NCI-H510A (cell line): ENCODE measurements around the gene RGS10.
"Not testable (repeated sequence)": the region's sequence is repeated elsewhere in the genome, so short reads cannot be mapped to it uniquely, and the experiment has no call there.

Source experiments
- DNase-seq: peaks from one replicate; lab custom pipeline; 2025; lab: John Stamatoyannopoulos, UW

The RGS10 gene

GRCh38 chr10:119538632-119539358 lies 3.7 kb downstream of the RGS10 start:
- DNase-seq, result no peak

GRCh38 chr10:119537953-119538630 lies 4.4 kb downstream of the RGS10 start:
- no peak for DNase-seq

GRCh38 chr10:119536508-119537025 lies 6.0 kb downstream of the RGS10 start:
- no peak for DNase-seq

- DNase-seq, result no peak
Measured at GRCh38 chr10:119535837-119536507, 6.5 kb downstream of the RGS10 start.

GRCh38 chr10:119535305-119535704 lies 7.2 kb downstream of the RGS10 start:
- DNase-seq, result no peak

GRCh38 chr10:119533473-119533872 lies 9.0 kb downstream of the RGS10 start:
- DNase-seq, result no peak

- DNase-seq, result not testable (repeated sequence)
Measured at GRCh38 chr10:119532791-119533190, 9.7 kb downstream of the RGS10 start.

- not testable (repeated sequence) for DNase-seq
Measured at GRCh38 chr10:119532251-119532650, 10.3 kb downstream of the RGS10 start.

GRCh38 chr10:119531067-119531466 lies 11.5 kb downstream of the RGS10 start:
- DNase-seq, result no peak

- not testable (repeated sequence) for DNase-seq
Measured at GRCh38 chr10:119528663-119529237, 13.8 kb downstream of the RGS10 start.

GRCh38 chr10:119526621-119527592 lies 15.6 kb downstream of the RGS10 start:
- DNase-seq, result no peak

GRCh38 chr10:119526149-119526548 lies 16.4 kb downstream of the RGS10 start:
- DNase-seq, result no peak

- DNase-seq, result no peak
Measured at GRCh38 chr10:119525116-119525515, 17.4 kb downstream of the RGS10 start.

- DNase-seq, result no peak
Measured at GRCh38 chr10:119524720-119525070, 17.8 kb downstream of the RGS10 start.

- no peak for DNase-seq
Measured at GRCh38 chr10:119523895-119524719, 18.4 kb downstream of the RGS10 start.

- no peak for DNase-seq
Measured at GRCh38 chr10:119522747-119523426, 19.6 kb downstream of the RGS10 start.

GRCh38 chr10:119521443-119522204 lies 20.9 kb downstream of the RGS10 start:
- DNase-seq, result no peak

- no peak for DNase-seq
Measured at GRCh38 chr10:119520283-119520682, 22.2 kb downstream of the RGS10 start.

GRCh38 chr10:119518936-119519335 lies 23.6 kb downstream of the RGS10 start:
- DNase-seq, result no peak
